NCI-H2196 (cell line): ENCODE data around the gene LIPT2.

Experiments used
- DNase-seq: peaks from one replicate; lab custom pipeline; 2025; ENCODE audit not compliant: unreplicated experiment; lab: John Stamatoyannopoulos, UW

The LIPT2 gene

GRCh38 chr11:74504100-74504691 is 10.7 kb upstream of the LIPT2 start:
- DNase-seq: no peak

- DNase-seq: no peak
These were observed 1.4 kb upstream of the LIPT2 start for GRCh38 chr11:74494916-74495315.

- no peak for DNase-seq
These were observed 487 bp upstream of the LIPT2 start for GRCh38 chr11:74493791-74494630.

GRCh38 chr11:74492084-74492483 is 1.4 kb downstream of the LIPT2 start:
- DNase-seq: no peak

- DNase-seq: no peak
These were observed 2.6 kb downstream of the LIPT2 start for GRCh38 chr11:74490941-74491340.

- no peak for DNase-seq
These were observed 5.6 kb downstream of the LIPT2 start for GRCh38 chr11:74487875-74488274.

- DNase-seq: no peak
These were observed 7.7 kb downstream of the LIPT2 start for GRCh38 chr11:74485868-74486267.

GRCh38 chr11:74480688-74481417 is 12.7 kb downstream of the LIPT2 start:
- DNase-seq: no peak

- DNase-seq: no peak
These were observed 13.8 kb downstream of the LIPT2 start for GRCh38 chr11:74479732-74480123.

- no peak for DNase-seq
These were observed 14.4 kb downstream of the LIPT2 start for GRCh38 chr11:74478877-74479731.

- no peak for DNase-seq
These were observed 17.0 kb downstream of the LIPT2 start for GRCh38 chr11:74476536-74476935.

- DNase-seq: no peak
These were observed 19.2 kb downstream of the LIPT2 start for GRCh38 chr11:74474316-74474715.

GRCh38 chr11:74473382-74474173 is 19.9 kb downstream of the LIPT2 start:
- DNase-seq: no peak

GRCh38 chr11:74471668-74472429 is 21.7 kb downstream of the LIPT2 start:
- no peak for DNase-seq

- DNase-seq: no peak
These were observed 22.5 kb downstream of the LIPT2 start for GRCh38 chr11:74471037-74471436.

- no peak for DNase-seq
These were observed 23.0 kb downstream of the LIPT2 start for GRCh38 chr11:74470526-74470925.

GRCh38 chr11:74468936-74469335 is 24.6 kb downstream of the LIPT2 start:
- no peak for DNase-seq

- no peak for DNase-seq
These were observed 25.0 kb downstream of the LIPT2 start for GRCh38 chr11:74468521-74468920.

- DNase-seq: no peak
These were observed 25.5 kb downstream of the LIPT2 start for GRCh38 chr11:74468058-74468457.
